Globus pallidus (tissue), 1 donor: ENCODE measurements around the gene AMFR.
"Not testable (repeated sequence)": the region's sequence is repeated elsewhere in the genome, so short reads cannot be mapped to it uniquely, and the experiment has no call there.

Experiments
- DNase-seq: peaks from one replicate; pipeline ENCODE4 v3.0.0-alpha.2; 2015; ENCODE audit warnings: low spot score

AMFR gene

DNA sequence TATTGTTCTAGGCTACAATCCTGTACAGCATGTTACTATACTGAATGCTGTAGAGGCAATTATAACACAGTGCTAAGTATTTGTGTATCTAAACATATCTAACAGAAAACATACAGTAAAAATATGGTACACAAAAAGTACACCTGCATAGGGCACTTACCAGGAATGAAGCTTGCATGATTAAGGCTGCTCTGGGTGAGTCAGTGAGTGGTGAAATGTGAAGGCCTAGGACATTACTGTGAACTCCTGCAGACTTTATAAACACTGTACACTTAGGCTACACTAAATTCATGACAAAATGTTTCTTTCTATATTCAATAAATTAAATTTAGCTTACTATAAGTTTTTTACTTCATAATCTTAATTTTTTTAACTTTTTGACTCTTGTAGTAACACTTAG is 37.1 kb downstream of the AMFR start:
- no peak for DNase-seq

- no peak for DNase-seq
These were observed 37.9 kb downstream of the AMFR start for GRCh38 chr16:56387396-56387795.

GRCh38 chr16:56384074-56384721 is 41.1 kb downstream of the AMFR start:
- no peak for DNase-seq

GRCh38 chr16:56382901-56383355 is 42.4 kb downstream of the AMFR start:
- DNase-seq = no peak

DNA sequence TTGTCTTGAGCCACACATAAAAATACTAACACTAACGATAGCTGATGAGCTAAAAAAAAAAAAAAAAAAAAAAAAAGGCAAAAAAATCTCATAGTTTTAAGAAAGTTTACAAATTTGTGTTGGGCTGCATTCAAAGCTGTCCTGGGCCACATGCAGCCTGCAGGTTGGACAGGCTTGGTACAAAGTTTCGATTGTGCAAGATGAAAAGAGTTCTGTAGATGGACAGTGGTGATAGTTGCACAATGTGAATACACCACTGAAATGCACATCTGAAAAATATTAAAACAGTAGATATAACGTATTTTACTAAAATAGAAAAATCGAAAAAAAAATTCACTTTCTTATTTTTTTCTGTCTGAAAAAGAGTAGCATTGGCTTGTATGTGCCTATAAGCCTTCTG is 42.9 kb downstream of the AMFR start:
- no peak for DNase-seq

- DNase-seq = not testable (repeated sequence)
These were observed 44.4 kb downstream of the AMFR start for GRCh38 chr16:56380778-56381485.

GRCh38 chr16:56379044-56379443 is 46.3 kb downstream of the AMFR start:
- not testable (repeated sequence) for DNase-seq

- not testable (repeated sequence) for DNase-seq
These were observed 49.6 kb downstream of the AMFR start for GRCh38 chr16:56375792-56376191.

- DNase-seq = no peak
These were observed 52.3 kb downstream of the AMFR start for GRCh38 chr16:56373003-56373402.

GRCh38 chr16:56372013-56372634 is 53.2 kb downstream of the AMFR start:
- DNase-seq = no peak

DNA sequence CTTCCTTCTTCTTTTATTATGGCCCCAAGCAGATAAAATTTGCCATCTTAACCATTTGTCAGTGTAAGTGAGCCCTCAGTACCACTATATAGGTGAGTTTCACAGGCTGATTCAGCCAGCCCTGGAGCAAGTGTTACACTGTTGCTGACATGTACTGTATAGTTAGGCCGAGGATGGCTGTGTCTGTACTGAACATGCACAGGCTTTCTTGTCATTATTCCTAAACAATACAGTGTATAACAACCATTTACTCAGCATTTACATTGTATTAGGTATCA is 53.7 kb downstream of the AMFR start:
- DNase-seq = no peak

- DNase-seq = no peak
These were observed 54.3 kb downstream of the AMFR start for GRCh38 chr16:56370875-56371659.

DNA sequence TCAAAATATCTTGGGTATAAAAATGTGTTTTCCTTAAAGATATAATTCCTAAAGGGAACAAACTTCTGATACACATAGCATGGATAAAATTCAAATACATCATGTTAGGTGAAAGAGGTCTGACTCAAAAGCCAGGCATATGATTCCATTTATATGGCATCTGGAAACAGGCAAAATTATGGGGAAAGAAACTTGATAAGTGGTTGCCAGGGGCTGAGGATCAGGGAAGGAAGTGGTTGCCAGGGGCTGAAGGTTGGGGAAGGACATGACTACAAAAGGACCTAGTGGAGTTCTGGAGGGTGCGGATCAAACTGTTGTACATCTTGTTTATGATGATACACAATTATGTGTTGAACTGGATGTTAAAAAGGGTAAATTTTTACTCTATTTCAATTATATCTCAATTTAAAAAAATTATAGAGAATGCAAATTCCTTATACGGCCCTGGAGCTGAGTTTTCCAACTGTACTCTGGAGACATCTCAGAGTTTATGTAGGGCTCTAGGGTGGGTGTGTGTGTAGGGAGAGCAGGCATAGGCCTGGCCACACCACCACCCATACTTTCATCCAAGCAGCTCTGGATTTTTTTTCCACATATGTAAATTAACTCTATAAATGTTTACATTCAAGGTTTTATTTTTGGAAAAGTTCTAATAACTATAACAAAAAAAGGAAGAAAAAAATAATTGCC is 55.0 kb downstream of the AMFR start:
- DNase-seq = no peak

DNA sequence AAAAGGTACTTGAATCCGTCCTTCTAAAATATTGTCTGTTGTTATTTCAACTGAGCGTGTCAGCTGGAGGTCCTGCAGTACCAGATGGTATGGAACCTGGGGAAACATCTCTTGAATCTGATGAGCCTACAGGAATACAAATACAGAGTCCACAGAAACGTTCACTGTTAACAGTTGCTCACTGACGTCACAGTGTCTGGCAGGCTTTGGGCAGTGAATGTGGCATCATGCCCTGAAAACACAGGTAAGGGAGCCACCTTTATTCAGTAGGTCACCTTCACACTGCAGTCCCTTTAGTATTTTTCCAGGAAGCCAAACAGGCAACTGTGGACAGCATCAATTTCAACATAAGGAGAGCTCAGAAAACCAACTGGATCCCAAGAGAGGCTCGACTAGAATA is 56.1 kb downstream of the AMFR start:
- DNase-seq = no peak

- no peak for DNase-seq
These were observed 56.8 kb downstream of the AMFR start for GRCh38 chr16:56368545-56368944.

DNA sequence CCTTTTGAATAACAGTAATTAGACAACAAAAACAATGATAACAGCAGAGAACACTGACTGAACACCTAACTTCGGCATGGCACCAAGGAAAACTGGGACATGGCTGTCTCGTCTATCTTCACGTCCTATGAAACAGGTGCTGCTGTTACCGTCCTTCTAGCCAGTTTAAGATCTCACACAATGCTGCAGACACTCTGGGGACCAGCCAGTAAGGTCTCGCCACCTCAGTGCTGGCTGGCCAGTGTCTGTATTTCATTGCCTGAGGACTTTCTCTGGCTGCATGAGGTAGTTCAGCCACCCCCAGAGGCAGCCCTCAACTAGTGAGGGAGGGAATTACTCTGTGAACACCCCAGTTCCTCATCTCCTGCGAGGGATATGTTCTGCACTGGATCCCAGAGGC is 57.6 kb downstream of the AMFR start:
- DNase-seq = no peak

- no peak for DNase-seq
These were observed 58.4 kb downstream of the AMFR start for GRCh38 chr16:56366945-56367344.

DNA sequence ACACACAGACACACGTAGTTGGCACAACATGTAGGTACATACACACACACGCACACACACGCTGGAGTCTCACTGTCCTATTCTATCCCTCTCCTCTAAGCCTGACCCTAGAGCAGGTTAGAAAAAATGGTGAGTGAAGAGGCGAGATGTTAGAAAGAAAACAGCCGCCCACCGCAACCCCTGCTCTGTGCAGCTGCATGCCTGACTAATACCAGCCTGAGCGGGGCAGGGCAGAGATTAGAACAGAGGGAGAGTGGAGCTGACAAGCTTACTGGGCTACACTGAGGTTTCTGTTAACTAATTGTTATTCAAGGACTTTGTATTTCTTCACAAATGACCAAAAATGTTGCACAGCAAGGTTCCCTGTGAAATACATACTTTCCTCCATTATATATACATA is 59.8 kb downstream of the AMFR start:
- DNase-seq = no peak

DNA sequence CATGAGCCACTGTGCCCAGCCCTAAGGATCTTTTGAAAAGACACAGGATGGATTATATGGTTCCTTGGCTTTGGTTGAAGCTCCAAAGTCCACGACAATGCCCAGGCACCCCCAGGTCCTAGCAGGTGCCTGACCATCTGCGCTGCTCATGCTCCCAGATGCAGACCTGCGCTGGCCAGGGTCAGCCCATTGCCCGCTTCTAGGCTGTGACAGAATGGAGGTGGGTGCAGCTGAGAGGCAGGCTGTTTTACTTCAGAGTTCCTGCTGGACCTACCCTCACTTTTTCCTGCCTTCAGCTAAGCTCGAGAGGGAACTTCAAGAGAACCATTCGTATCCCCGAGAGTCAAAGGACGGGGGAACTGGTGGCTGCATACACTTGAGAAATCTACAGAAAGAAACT is 60.5 kb downstream of the AMFR start:
- no peak for DNase-seq

- DNase-seq = no peak
These were observed 61.4 kb downstream of the AMFR start for GRCh38 chr16:56363781-56364565.

- DNase-seq = no peak
These were observed 62.1 kb downstream of the AMFR start for GRCh38 chr16:56363181-56363716.
